ENCODE measurements around the gene TCHH.
"Not testable (repeated sequence)": the region's sequence is repeated elsewhere in the genome, so short reads cannot be mapped to it uniquely, and the experiment has no call there.

The TCHH gene

GRCh38 chr1:152115344-152115743, at the start of gene TCHH:
Gene TCHH, minus strand, starts transcription at chr1:152115444. Its CDS starts 1,364 bp downstream, at chr1:152114080.
- DNase-seq: no peak

GRCh38 chr1:152164517-152165136, 49.4 kb upstream of the TCHH start:
- no peak for DNase-seq

- no peak for DNase-seq
These were observed 47.7 kb upstream of the TCHH start for GRCh38 chr1:152162792-152163463.

GRCh38 chr1:152160576-152160975, 45.3 kb upstream of the TCHH start:
- DNase-seq: no peak

GRCh38 chr1:152159144-152159543, 43.9 kb upstream of the TCHH start, which contains the start of gene RPTN:
Gene RPTN, minus strand, starts transcription at chr1:152159228. Its CDS starts 1,339 bp downstream, at chr1:152157889.
- no peak for DNase-seq

- DNase-seq: no peak
These were observed 38.8 kb upstream of the TCHH start for GRCh38 chr1:152153996-152154395.

GRCh38 chr1:152151646-152152045, 36.4 kb upstream of the TCHH start:
- no peak for DNase-seq

GRCh38 chr1:152148981-152149380, 33.7 kb upstream of the TCHH start:
- DNase-seq: no peak

GRCh38 chr1:152148051-152148450, 32.8 kb upstream of the TCHH start:
- no peak for DNase-seq

GRCh38 chr1:152145769-152146168, 30.5 kb upstream of the TCHH start:
- no peak for DNase-seq

GRCh38 chr1:152144674-152145183, 29.5 kb upstream of the TCHH start:
- not testable (repeated sequence) for DNase-seq

- DNase-seq: no peak
These were observed 28.1 kb upstream of the TCHH start for GRCh38 chr1:152143150-152143887.

- DNase-seq: no peak
These were observed 26.8 kb upstream of the TCHH start for GRCh38 chr1:152141971-152142584.

GRCh38 chr1:152137215-152137614, 22.0 kb upstream of the TCHH start:
- no peak for DNase-seq

GRCh38 chr1:152130186-152130585, 14.9 kb upstream of the TCHH start:
- DNase-seq: no peak

GRCh38 chr1:152127673-152128072, 12.4 kb upstream of the TCHH start:
- no peak for DNase-seq

- DNase-seq: no peak
These were observed 10.7 kb upstream of the TCHH start for GRCh38 chr1:152125834-152126443.

- DNase-seq: no peak
These were observed 3.7 kb upstream of the TCHH start for GRCh38 chr1:152118915-152119314.

GRCh38 chr1:152112885-152113432, 2.3 kb downstream of the TCHH start:
- DNase-seq: no peak

- DNase-seq: no peak
These were observed 3.0 kb downstream of the TCHH start for GRCh38 chr1:152112101-152112884.

- DNase-seq: no peak
These were observed 3.7 kb downstream of the TCHH start for GRCh38 chr1:152111515-152111968.
